Activated CD4-positive, alpha-beta T cell treated with anti-CD3 and anti-CD28 coated beads, Interleukin-2, Interleukin-6, amounts not matched to agents 100 ng/mL and 50 ng/mL, durations not matched to agents 16 hours and 8 hours (primary cell): ENCODE measurements around the gene FXR1.
A peak's percentile ranks its signal among the peaks of the same experiment; 100 is the strongest.
"Not testable (repeated sequence)": the region's sequence is repeated elsewhere in the genome, so short reads cannot be mapped to it uniquely, and the experiment has no call there.

Experiments
- DNase-seq: peaks from one replicate; pipeline ENCODE4 v3.0.0-alpha.2; 2020

Gene FXR1

GRCh38 chr3:180940826-180941225 is 28.4 kb downstream of the FXR1 start:
- no peak for DNase-seq

GRCh38 chr3:180947761-180948390 is 35.4 kb downstream of the FXR1 start:
- no peak for DNase-seq

GRCh38 chr3:180959691-180960090 is 47.2 kb downstream of the FXR1 start:
- DNase-seq: no peak

- no peak for DNase-seq
These were observed 48.6 kb downstream of the FXR1 start for GRCh38 chr3:180961087-180961486.

- no peak for DNase-seq
These were observed 49.1 kb downstream of the FXR1 start for GRCh38 chr3:180961552-180961951.

GRCh38 chr3:180962530-180962929 is 50.1 kb downstream of the FXR1 start:
- DNase-seq: no peak

GRCh38 chr3:180970931-180971330 is 58.5 kb downstream of the FXR1 start:
- DNase-seq: no peak

GRCh38 chr3:180973543-180973942 is 61.1 kb downstream of the FXR1 start:
- DNase-seq: no peak

- DNase-seq: no peak
These were observed 61.8 kb downstream of the FXR1 start for GRCh38 chr3:180974286-180974685.

GRCh38 chr3:180977498-180977897 is 65.0 kb downstream of the FXR1 start:
- no peak for DNase-seq

GRCh38 chr3:180979961-180980360 is 67.5 kb downstream of the FXR1 start:
- no peak for DNase-seq

- no peak for DNase-seq
These were observed 68.1 kb downstream of the FXR1 start for GRCh38 chr3:180980611-180981010.

GRCh38 chr3:180981912-180982311 is 69.4 kb downstream of the FXR1 start:
- no peak for DNase-seq

- no peak for DNase-seq
These were observed 70.7 kb downstream of the FXR1 start for GRCh38 chr3:180983136-180983535.

GRCh38 chr3:180986366-180986765 is 73.9 kb downstream of the FXR1 start:
- not testable (repeated sequence) for DNase-seq

GRCh38 chr3:180987344-180987743 is 74.9 kb downstream of the FXR1 start:
- no peak for DNase-seq

GRCh38 chr3:180989291-180990163 is 77.1 kb downstream of the FXR1 start, which contains the start of gene DNAJC19:
Gene DNAJC19 (minus strand): TSS chr3:180989736. CDS start chr3:180989602, 134 bp downstream.
- peak; percentile 95 for DNase-seq

GRCh38 chr3:180990505-180990904 is 78.0 kb downstream of the FXR1 start:
- DNase-seq: no peak

GRCh38 chr3:180996415-180996932 is 84.0 kb downstream of the FXR1 start:
- DNase-seq: no peak

GRCh38 chr3:181002331-181002730 is 89.9 kb downstream of the FXR1 start:
- DNase-seq: not testable (repeated sequence)

- DNase-seq: not testable (repeated sequence)
These were observed 91.0 kb downstream of the FXR1 start for GRCh38 chr3:181003469-181003868.

- no peak for DNase-seq
These were observed 94.1 kb downstream of the FXR1 start for GRCh38 chr3:181006541-181006940.

- no peak for DNase-seq
These were observed 94.8 kb downstream of the FXR1 start for GRCh38 chr3:181007262-181007661.

- no peak for DNase-seq
These were observed 96.3 kb downstream of the FXR1 start for GRCh38 chr3:181008796-181009195.
